Limb (tissue), 2 donors: ENCODE data around the gene ZBTB18.

Experiments
- DNase-seq, 2 donors: peaks; one replicate each; pipeline ENCODE4 v3.0.0-alpha.2; 2016; ENCODE audit errors: extremely low spot score in 2 of 2

ZBTB18 gene

DNA sequence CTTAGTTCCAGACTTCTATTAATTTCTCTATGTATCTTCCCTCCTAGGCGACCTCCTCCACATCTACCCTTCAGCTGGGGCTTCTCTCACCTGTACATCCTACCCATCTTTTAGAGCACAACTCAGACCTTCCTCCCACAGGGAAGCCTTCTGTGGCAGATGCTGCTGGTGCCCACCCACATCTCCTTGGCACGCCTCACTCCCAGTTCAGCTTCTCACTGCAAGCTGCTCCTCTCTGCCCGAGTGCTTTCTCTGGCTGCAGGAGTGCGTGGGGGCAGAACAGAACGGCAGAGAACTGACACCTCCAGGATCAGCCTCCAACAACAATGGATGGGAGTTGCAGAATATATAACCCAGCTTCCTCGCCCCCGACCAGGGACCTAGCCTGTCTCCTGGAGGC, 36.5 kb downstream of the ZBTB18 start:
- no peak for DNase-seq

DNA sequence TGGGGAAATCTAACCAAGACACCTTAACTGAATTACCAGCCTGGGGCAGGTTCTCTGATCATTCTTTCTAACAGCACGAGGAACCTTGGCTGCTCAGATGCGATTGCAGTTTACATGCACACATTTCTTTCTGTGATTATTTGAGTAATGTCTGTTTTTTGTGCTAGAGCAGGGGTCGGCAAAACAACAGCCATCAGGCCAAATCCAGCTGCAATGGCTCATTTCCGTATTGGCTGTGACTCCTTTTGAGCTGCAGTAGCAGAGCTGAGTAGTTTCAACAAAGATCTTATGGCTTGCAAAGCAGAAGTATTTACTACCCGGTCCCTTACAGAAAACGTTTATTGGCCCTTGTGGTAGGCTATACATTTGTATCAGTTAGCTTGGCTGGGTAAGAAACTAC, 37.1 kb downstream of the ZBTB18 start:
- DNase-seq, result no peak

DNA sequence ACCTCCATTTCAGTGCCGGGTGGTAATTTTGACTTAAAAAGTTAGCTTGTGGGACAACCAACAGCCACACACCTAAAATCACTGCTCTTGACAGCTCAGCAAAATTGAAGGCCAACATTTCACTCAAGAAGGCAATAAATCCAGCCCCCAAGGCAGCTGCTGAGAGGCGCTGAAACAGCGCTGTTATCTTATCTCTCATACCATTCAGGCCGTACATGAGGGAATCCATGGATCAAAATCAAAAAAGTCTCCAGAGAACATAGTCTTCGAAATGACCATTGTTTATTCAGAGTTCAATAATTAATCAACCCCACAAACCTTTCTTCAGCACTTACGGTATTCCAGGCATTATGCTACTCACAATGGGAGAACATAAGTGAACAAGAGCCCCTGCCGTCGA, 38.5 kb downstream of the ZBTB18 start:
- no peak for DNase-seq

DNA sequence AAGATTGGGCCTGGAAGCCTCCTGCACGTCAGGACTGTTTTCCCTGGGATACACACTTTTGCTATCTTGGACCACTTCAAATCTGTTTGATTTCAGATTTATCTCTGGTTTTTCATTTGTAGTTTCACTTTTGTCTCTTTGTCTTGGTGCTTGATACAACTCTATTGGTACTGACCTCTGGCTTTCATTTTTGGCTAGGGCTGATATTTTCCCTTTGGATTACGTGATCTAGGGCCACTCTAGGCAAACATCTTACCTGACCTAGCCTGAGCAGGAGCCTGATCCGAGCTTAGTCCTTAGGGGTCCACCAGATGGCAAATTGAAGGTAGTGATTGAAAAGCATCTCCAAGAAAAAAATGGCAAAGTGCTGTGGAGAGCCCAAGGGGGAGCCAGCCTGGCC, 39.6 kb downstream of the ZBTB18 start:
- no peak for DNase-seq

DNA sequence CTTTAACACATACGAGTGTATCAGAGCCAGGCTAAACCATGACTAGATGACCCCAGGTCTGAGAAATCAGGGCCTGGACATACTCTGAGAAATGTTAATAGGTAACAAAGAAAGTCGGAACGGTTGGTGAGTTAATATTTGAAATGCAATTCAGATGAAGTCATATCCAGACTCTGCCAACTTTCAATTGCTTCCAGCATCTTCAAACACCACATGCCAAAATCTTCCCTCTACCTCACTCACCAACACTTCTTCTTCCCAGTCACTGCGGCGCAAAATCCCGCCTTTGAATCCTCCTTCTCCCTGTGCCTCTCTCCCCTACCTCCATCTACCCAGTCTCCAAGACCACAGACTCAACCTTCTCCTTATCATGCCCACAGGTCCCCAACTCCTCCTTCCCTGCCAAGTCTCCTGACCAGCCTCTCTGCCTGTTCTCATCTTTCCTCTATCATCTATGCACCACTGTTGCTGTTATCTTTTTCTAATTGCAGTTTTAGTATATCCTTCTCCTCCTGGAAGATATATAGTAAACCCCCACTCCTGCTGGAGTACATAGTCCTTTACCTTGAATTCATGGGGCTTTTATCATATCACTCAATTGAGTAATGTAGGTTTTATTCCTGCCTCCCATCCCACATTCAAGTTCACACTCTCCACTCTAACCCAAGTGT, 41.3 kb downstream of the ZBTB18 start:
- DNase-seq, result no peak

DNA sequence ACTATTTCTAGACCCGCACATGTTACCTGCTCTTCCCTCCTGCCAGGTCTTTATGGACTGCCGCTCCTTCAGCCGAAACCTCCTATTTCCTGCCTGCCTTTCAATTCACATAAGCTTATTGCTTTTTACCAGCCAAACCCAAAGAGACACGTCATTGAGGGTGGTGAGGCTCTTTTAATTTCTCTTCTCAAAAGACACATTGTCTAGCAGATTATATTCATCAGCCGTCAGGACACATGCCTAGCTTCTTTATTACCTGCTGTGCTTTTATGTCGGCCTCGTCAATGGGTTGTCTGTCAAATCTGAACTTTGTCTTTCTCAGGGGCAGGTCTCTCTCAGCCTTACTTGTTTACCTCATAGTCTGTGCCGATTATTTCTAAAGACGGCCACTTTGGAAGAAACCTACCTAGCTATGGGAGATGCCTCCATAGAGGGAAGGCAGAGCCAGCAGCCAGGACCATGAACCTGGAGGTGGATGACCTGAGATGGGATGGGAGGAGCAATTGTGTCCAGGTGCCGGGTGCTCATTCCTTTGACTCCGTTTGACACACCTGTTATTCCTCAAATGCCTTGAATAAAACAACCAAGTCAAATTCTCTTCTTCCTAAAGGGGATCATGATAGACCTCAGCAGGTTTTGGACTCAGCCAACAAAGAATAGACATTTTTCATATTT, 42.0 kb downstream of the ZBTB18 start:
- DNase-seq, result no peak

DNA sequence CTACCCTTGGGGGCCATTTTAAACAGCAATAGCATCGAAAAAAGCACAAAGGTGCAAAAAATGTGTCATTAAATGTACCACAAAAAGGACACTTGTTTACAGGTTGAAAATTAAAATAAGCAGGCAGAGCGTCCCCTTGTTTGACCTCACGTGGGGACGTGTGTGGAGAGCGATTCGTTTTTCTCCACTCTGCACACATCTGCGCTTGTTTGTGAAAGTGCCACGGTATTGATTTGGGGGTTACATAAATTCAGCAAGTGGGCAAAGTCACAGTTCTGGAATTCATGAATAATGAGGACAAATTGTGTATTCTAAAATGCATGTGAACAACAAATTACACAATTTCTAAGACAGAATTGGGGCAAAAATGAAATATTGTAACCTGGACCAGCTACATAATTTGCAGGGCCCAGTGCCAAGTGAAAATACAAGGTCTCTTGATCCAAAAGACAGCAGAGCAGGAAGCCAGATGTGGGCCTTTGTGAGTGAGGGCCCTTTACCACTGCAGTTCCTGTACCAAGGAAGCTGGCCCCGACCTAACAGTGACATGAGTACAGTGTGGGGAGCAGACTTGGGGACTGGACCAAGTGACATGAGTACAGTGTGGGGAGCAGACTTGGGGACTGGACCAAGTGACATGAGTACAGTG, 43.9 kb downstream of the ZBTB18 start:
- DNase-seq, result no peak

DNA sequence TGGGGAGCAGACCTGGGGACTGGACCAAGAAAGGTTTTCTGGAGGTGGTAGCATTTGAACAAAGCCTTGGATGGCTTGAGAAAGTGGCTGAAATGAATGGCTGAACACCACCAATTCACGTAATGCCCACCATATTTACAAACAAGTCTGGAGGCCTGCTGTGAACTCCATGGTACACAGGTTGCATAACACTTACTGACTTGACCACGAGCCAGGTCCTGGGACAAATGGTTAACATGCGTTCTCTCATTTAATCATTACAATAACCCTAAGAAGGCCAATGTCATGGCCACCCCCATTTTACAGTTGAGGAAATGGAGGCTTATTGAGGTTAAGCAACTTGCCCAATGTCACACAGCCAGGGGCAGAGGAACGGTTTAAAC, 44.4 kb downstream of the ZBTB18 start:
- no peak for DNase-seq

DNA sequence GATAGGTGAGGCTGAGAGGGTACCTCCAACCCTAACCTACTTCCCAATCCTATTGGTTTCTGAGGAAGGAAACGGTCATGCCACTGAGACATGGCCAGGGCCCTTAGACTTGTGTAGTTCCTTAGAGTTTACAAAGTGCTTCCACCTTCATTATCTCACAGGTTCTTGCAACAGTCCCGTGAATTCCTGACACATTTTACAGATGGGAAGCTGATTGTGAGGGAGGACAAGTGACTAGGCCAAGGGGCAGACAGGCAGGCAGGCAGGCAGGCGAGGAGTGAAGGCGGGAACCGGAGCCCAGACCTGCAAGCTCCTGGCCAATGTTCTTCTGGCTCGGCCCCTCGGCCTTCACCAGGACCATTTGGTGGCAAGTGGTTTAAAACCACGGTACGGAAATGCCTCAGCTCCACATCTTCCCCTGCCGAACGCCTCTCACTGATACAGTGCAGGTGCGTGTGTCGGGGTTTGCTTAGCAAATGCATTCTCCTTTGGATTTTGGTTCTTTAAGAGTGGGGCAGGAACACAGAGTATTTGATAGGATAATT, 45.1 kb downstream of the ZBTB18 start:
- no peak for DNase-seq

DNA sequence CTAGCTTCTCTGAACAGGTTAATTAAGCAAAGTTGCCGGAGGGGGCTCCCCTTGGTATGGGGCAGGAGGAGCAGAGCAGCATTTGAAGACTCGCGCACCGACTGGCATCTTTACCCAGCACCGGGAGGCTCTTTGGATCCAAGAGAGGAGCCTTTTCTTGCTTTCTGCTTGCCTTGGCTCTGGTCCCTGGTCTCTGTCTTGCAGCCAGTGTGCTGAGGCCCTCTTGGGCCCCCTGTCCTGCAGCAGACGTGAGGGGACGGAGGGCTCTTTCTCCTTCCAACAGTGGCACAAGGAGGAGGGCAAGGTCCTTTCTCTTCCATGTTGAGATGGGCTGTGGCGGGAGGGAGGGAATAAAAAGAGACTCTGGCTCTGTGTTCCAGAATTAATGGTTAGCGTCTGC, 45.6 kb downstream of the ZBTB18 start:
- DNase-seq, result no peak

DNA sequence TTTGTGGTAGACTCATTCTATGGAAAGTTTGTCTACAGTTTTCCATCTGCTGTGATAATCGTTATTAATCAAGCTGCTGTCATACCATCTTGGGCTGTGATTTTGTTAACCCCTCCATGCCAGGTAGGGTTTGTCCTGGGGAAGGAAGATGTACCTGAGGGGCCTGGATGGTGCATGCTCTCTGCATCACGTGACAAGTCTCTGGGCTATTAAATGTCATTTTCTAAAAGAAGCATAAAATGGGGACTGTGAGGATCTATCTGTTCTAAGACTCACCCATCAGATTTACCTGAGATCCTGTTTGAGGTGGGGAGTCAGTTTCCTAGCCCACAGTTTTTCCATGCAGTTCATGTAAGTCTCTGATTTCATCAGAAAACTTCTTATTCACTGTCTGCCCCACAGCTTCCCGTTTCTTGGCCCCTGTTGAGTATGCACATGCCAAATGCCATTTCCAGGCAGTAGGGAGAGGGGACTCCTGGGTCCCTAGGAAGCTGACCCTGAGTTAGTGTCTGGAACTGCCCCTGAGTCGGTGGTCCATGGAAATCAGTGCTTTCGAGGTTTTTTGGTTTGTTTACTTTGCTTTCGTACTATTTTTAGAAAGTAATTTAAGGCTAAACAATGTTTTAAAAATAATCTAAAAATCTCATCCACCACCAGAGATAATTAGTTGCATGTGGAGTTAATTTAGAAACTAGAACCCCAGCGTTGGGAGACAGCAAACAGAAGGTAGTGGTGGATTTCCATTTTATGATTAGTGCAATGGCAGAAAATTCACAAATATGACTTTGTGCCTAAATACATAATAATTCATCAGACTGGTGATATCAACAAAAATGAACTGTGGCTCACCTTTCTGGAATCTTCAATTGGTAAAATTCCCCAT, 46.7 kb downstream of the ZBTB18 start:
- DNase-seq, result no peak

DNA sequence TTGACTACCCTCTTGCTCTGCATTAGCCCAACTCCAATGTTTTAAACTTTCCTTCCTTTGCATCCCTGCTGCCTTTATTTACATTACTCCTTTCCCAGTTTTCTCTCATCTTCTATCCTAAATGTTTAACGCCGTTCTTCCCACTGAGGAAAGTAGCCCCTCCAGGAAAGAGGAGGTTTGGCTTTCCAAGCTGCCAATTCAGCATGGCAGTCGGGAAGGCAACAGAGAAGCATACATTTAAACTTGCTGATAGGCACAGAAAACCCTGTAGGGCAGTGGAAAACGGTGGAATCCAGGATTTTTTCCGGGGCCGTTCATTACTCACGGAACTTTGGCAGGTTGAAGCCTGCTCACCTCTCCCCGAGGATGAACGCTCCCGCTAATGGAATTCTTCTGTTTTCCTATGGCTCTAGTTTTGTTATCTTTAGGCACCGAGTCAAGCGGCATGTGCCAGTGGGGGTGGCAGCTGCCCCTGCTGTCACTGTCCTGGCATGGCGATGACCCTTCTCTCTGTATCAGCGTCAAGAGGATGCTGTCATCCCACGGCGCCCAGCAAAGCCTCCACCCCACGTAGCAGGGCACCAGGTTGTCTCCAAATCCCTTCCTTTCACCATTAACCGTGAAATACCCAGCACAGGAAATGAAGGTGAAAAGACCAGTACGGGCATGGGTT, 48.3 kb downstream of the ZBTB18 start:
- DNase-seq, result no peak

DNA sequence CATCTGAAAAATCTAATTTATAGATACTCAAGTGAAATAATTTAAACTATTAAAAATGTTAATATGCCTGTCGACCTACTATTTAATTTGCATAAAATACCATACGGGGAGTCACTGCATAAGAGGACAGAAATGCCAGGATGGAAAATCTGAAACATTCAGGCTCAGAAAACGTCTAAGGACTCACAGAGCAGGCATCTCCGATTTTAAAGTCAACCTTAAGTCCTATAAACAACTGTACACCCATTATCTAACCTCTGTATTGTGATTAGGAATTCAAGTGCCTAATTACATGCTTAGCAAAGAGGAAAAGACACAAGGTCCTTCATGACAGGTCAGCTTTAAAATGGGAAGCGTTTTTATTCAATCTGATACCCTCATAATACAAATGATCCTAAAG, 49.2 kb downstream of the ZBTB18 start:
- no peak for DNase-seq

DNA sequence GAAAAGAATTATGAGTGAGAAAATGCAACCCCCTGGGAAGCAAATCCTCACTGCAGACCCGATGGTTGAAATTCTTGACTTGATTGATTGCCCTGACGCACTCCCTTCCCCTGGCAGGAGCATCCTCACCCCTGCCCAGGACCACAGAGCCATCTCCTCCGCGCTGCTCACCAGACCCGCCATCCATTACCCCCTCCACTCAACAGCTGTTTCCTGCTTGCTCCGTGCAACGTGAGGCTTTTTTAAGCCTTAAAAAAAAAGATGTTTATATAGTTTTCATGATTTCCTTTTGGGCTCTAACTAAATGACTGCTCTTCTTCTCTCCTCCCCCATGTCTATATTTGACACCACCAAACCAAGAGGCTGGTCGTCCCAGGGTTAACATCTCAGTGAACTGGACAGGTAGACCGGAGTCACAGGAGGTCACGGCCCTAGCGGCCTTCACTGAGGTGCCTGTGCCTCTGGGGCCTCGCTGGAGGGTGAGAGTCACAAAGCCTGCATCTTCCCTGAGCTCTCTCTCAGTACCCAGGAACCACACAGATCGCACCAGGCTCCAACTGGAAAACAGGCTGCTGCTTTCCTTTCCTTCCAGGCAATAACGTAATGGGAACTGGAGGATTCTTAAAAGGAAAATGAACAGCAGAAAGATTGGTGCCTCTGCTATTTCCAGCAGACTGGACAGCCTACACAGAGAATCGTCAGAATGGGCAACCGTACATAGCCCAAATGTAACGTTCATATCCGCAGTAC, 49.8 kb downstream of the ZBTB18 start:
- DNase-seq, result no peak

DNA sequence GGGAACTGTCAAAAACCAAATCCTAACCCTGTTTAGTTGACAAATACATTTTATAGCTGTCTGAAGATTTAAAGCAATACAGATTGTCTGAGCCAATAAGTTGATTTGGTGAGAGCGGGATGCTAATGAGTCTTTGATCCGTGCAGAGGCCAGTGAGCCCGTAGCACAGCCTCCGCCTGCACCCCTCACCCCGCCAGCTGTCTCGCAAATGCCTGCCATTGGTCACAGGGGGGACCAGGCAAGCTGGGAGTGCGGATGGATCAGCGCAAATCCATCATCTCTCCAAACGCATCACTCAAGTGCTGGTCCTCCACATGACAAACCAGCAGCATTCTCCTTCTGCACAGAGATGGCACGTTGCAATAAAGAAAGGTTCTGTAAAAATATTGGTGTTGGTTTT, 51.0 kb downstream of the ZBTB18 start:
- no peak for DNase-seq

DNA sequence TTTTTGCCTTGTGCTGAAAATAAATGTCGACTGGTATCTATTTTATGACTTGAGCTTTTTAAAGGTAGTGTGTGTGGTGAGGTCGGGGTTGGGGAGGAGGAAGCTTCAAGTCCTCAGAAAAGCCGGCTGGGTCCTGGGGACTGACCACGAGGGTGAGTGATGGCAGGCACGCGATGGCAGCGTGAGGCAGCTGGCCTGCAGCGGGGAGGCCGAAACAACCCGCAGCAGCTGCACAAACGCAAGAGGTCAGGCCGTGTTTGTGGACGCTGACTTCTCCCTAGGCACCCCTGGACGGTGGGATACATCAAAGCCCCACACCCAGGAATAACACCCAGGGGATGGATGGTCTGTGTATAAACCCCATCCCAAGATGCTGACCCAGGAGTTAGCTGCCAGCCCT, 51.4 kb downstream of the ZBTB18 start:
- DNase-seq, result no peak

DNA sequence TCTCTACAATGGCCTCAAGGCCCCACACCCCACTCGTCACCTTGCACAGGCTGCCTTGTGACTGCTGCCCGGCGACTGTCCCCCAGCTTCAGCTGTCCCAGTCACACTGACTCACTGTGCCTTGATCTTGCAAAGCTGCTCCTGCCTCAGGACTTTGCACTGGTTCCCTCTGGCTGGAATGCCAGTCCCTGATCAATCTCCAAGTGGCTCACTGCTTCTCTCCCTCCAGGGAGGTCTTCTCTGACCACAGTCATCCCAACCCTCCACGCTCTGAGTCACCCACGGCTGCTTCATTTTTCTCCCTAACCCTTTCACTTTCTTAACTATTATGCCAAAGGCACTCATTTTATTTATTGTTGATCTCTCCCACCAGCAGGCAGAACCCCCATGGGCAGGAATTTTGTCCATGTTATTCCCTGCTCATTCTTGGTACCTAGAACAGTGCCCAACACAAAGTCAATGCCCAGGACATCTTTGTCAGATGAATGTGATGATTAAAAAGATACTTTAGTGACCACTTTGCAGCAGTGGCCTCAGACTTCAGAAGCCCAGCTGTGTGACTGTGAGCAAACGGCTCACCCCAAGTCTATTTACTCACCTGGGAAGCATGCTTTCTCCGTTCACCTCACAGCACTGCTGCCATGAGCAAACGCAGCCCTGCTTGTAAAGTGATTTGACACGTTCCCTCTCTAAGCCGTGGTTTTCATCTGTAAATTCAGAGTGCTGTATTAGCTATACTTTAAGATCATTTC, 53.4 kb downstream of the ZBTB18 start:
- no peak for DNase-seq

DNA sequence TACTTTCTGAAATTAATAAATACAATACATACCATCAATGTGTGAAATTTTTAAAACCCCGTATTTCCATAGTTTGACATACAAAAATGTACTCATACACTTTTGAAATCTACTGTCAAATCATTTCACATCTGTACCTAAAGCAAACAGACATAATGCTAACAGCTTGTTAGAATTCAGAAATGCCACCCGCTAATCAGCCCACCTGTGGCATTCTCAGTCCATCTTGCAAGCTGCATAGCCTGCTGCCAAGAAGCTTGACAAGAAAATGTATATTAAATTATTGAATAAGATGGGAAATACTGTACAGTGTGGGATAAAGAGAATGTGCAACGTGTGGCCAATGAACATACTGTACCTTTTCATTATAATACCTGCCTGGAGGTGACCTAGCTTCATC, 55.1 kb downstream of the ZBTB18 start:
- DNase-seq, result no peak
